Measurements from ENCODE around the gene SLC6A1.
"Not testable (repeated sequence)": the region's sequence is repeated elsewhere in the genome, so short reads cannot be mapped to it uniquely, and the experiment has no call there.

SLC6A1 gene

GRCh38 chr3:11059799-11060115 lies 67.2 kb downstream of the SLC6A1 start:
- Histone ChIP-seq H3K4me3 (ENCODE audit: low read length) (no peak overlapping the region), H3K36me3 (ENCODE audit: control insufficient read depth, insufficient read depth, low read length) (no peaks in the 10 kb centered on the region), H3K9me3 (ENCODE audit: control insufficient read depth, low read length) (no peaks in the 10 kb centered on the region), H3K9ac (ENCODE audit: low read length) (no peak overlapping the region), H3K27me3 (ENCODE audit: control insufficient read depth, insufficient read depth, low read length) (peaks cover 9% of the 10 kb centered on the region), H3K4me1 (ENCODE audit: control insufficient read depth, insufficient read depth, low read length) (no peaks in the 10 kb centered on the region)

GRCh38 chr3:11060500-11061251 lies 68.1 kb downstream of the SLC6A1 start:
- Histone ChIP-seq H3K4me3 (ENCODE audit: low read length) (no peak overlapping the region), H3K4me1 (ENCODE audit: control insufficient read depth, insufficient read depth, low read length) (no peaks in the 10 kb centered on the region), H3K27me3 (ENCODE audit: control insufficient read depth, insufficient read depth, low read length) (peaks cover 9% of the 10 kb centered on the region), H3K9me3 (ENCODE audit: control insufficient read depth, low read length) (no peaks in the 10 kb centered on the region), H3K36me3 (ENCODE audit: control insufficient read depth, insufficient read depth, low read length) (no peaks in the 10 kb centered on the region), H3K9ac (ENCODE audit: low read length) (no peak overlapping the region)

- not testable (repeated sequence) for H3K4me1 ChIP-seq (ENCODE audit: control insufficient read depth, insufficient read depth, low read length); H3K36me3 ChIP-seq (ENCODE audit: control insufficient read depth, insufficient read depth, low read length); H3K9me3 ChIP-seq (ENCODE audit: control insufficient read depth, low read length); H3K4me3 ChIP-seq (ENCODE audit: low read length); H3K27me3 ChIP-seq (ENCODE audit: control insufficient read depth, insufficient read depth, low read length); H3K9ac ChIP-seq (ENCODE audit: low read length)
These were observed 68.8 kb downstream of the SLC6A1 start for GRCh38 chr3:11061268-11061871.

GRCh38 chr3:11062704-11063103 lies 70.2 kb downstream of the SLC6A1 start:
- H3K9me3 ChIP-seq (ENCODE audit: control insufficient read depth, low read length), result no peaks in the 10 kb centered on the region
- H3K4me3 ChIP-seq (ENCODE audit: low read length), result no peak overlapping the region
- peaks cover 9% of the 10 kb centered on the region for H3K27me3 ChIP-seq (ENCODE audit: control insufficient read depth, insufficient read depth, low read length)
- H3K9ac ChIP-seq (ENCODE audit: low read length), result no peak overlapping the region
- H3K36me3 ChIP-seq (ENCODE audit: control insufficient read depth, insufficient read depth, low read length), result no peaks in the 10 kb centered on the region
- no peaks in the 10 kb centered on the region for H3K4me1 ChIP-seq (ENCODE audit: control insufficient read depth, insufficient read depth, low read length)

GRCh38 chr3:11071096-11071755 lies 78.7 kb downstream of the SLC6A1 start:
- Histone ChIP-seq H3K36me3 (ENCODE audit: control insufficient read depth, insufficient read depth, low read length) (no peaks in the 10 kb centered on the region), H3K9ac (ENCODE audit: low read length) (no peak overlapping the region), H3K4me3 (ENCODE audit: low read length) (no peak overlapping the region), H3K27me3 (ENCODE audit: control insufficient read depth, insufficient read depth, low read length) (no peaks in the 10 kb centered on the region), H3K9me3 (ENCODE audit: control insufficient read depth, low read length) (no peaks in the 10 kb centered on the region), H3K4me1 (ENCODE audit: control insufficient read depth, insufficient read depth, low read length) (no peaks in the 10 kb centered on the region)

GRCh38 chr3:11072631-11073030 lies 80.1 kb downstream of the SLC6A1 start:
- no peak overlapping the region for H3K9ac ChIP-seq (ENCODE audit: low read length)
- H3K27me3 ChIP-seq (ENCODE audit: control insufficient read depth, insufficient read depth, low read length), result no peaks in the 10 kb centered on the region
- H3K4me1 ChIP-seq (ENCODE audit: control insufficient read depth, insufficient read depth, low read length), result no peaks in the 10 kb centered on the region
- H3K9me3 ChIP-seq (ENCODE audit: control insufficient read depth, low read length), result no peaks in the 10 kb centered on the region
- H3K36me3 ChIP-seq (ENCODE audit: control insufficient read depth, insufficient read depth, low read length), result no peaks in the 10 kb centered on the region
- no peak overlapping the region for H3K4me3 ChIP-seq (ENCODE audit: low read length)

GRCh38 chr3:11074011-11074410 lies 81.5 kb downstream of the SLC6A1 start:
- Histone ChIP-seq H3K27me3 (ENCODE audit: control insufficient read depth, insufficient read depth, low read length) (no peaks in the 10 kb centered on the region), H3K36me3 (ENCODE audit: control insufficient read depth, insufficient read depth, low read length) (no peaks in the 10 kb centered on the region), H3K9ac (ENCODE audit: low read length) (no peak overlapping the region), H3K9me3 (ENCODE audit: control insufficient read depth, low read length) (no peaks in the 10 kb centered on the region), H3K4me1 (ENCODE audit: control insufficient read depth, insufficient read depth, low read length) (no peaks in the 10 kb centered on the region), H3K4me3 (ENCODE audit: low read length) (no peak overlapping the region)

GRCh38 chr3:11074451-11074850 lies 81.9 kb downstream of the SLC6A1 start:
- H3K4me1 ChIP-seq (ENCODE audit: control insufficient read depth, insufficient read depth, low read length), result no peaks in the 10 kb centered on the region
- no peak overlapping the region for H3K4me3 ChIP-seq (ENCODE audit: low read length)
- no peaks in the 10 kb centered on the region for H3K9me3 ChIP-seq (ENCODE audit: control insufficient read depth, low read length)
- H3K9ac ChIP-seq (ENCODE audit: low read length), result no peak overlapping the region
- no peaks in the 10 kb centered on the region for H3K27me3 ChIP-seq (ENCODE audit: control insufficient read depth, insufficient read depth, low read length)
- H3K36me3 ChIP-seq (ENCODE audit: control insufficient read depth, insufficient read depth, low read length), result no peaks in the 10 kb centered on the region

GRCh38 chr3:11075122-11075521 lies 82.6 kb downstream of the SLC6A1 start:
- H3K9ac ChIP-seq (ENCODE audit: low read length); H3K36me3 ChIP-seq (ENCODE audit: control insufficient read depth, insufficient read depth, low read length); H3K27me3 ChIP-seq (ENCODE audit: control insufficient read depth, insufficient read depth, low read length); H3K4me3 ChIP-seq (ENCODE audit: low read length); H3K4me1 ChIP-seq (ENCODE audit: control insufficient read depth, insufficient read depth, low read length); H3K9me3 ChIP-seq (ENCODE audit: control insufficient read depth, low read length): not testable (repeated sequence)

GRCh38 chr3:11076711-11077110 lies 84.2 kb downstream of the SLC6A1 start:
- Histone ChIP-seq H3K9ac (ENCODE audit: low read length) (no peak overlapping the region), H3K27me3 (ENCODE audit: control insufficient read depth, insufficient read depth, low read length) (no peaks in the 10 kb centered on the region), H3K4me1 (ENCODE audit: control insufficient read depth, insufficient read depth, low read length) (no peaks in the 10 kb centered on the region), H3K9me3 (ENCODE audit: control insufficient read depth, low read length) (no peaks in the 10 kb centered on the region), H3K4me3 (ENCODE audit: low read length) (no peak overlapping the region), H3K36me3 (ENCODE audit: control insufficient read depth, insufficient read depth, low read length) (no peaks in the 10 kb centered on the region)

- Histone ChIP-seq H3K4me1 (ENCODE audit: control insufficient read depth, insufficient read depth, low read length) (no peaks in the 10 kb centered on the region), H3K9me3 (ENCODE audit: control insufficient read depth, low read length) (no peaks in the 10 kb centered on the region), H3K27me3 (ENCODE audit: control insufficient read depth, insufficient read depth, low read length) (no peaks in the 10 kb centered on the region), H3K36me3 (ENCODE audit: control insufficient read depth, insufficient read depth, low read length) (no peaks in the 10 kb centered on the region), H3K4me3 (ENCODE audit: low read length) (no peak overlapping the region), H3K9ac (ENCODE audit: low read length) (no peak overlapping the region)
These were observed 84.9 kb downstream of the SLC6A1 start for GRCh38 chr3:11077466-11077865.

GRCh38 chr3:11078826-11079515 lies 86.4 kb downstream of the SLC6A1 start:
- Histone ChIP-seq H3K36me3 (ENCODE audit: control insufficient read depth, insufficient read depth, low read length) (no peaks in the 10 kb centered on the region), H3K4me3 (ENCODE audit: low read length) (no peak overlapping the region), H3K9ac (ENCODE audit: low read length) (no peak overlapping the region), H3K9me3 (ENCODE audit: control insufficient read depth, low read length) (no peaks in the 10 kb centered on the region), H3K27me3 (ENCODE audit: control insufficient read depth, insufficient read depth, low read length) (no peaks in the 10 kb centered on the region), H3K4me1 (ENCODE audit: control insufficient read depth, insufficient read depth, low read length) (no peaks in the 10 kb centered on the region)
